ENCODE measurements around the gene PCDH1.

DNA sequence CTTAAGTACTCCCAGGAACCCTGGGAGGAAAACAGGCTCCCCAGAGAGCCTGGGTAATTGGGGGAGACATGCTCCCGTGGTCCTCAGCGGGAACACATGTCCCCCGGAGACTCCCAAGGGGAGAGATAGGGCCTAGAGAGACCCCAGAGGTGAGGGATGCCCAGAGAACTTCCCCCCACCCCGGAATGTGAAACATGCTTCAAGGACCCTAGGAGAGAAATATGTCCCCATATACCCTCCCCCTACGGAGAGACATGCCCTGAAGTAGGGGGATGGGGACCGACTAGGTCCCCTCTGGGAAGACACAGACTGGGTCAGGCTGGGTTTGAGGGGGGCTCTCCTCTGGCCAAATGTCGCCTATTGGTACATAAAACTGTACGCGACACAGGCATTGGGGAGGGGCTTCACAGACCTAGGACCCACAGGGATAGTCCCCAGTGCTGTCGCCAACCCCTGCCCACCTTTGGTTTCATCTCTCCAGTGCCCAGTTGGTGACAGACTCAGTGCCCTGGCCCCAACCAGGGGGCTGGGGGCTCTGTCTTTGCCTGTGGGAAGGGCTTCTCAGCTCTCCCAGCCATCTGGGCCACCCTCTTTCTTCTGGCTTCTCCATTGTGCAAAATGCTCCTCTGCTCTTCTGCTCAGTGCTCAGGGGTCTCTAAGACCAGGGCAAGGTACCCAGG is 26.9 kb downstream of the PCDH1 start:
- TF ChIP-seq POLR2A (IDR thresholded peaks at IDR 0.05) (no peak), EP300 (IDR thresholded peaks at IDR 0.05) (no peak)
- TF ChIP-seq, protein P1, sequence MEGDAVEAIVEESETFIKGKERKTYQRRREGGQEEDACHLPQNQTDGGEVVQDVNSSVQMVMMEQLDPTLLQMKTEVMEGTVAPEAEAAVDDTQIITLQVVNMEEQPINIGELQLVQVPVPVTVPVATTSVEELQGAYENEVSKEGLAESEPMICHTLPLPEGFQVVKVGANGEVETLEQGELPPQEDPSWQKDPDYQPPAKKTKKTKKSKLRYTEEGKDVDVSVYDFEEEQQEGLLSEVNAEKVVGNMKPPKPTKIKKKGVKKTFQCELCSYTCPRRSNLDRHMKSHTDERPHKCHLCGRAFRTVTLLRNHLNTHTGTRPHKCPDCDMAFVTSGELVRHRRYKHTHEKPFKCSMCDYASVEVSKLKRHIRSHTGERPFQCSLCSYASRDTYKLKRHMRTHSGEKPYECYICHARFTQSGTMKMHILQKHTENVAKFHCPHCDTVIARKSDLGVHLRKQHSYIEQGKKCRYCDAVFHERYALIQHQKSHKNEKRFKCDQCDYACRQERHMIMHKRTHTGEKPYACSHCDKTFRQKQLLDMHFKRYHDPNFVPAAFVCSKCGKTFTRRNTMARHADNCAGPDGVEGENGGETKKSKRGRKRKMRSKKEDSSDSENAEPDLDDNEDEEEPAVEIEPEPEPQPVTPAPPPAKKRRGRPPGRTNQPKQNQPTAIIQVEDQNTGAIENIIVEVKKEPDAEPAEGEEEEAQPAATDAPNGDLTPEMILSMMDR (IDR thresholded peaks at IDR 0.05), result no peak
